Liver (tissue), 3 donors: Measurements from ENCODE around the gene SLC16A7.

ENCODE experiments used
- EGR1 ChIP-seq, 2 donors: IDR thresholded peaks; 2 replicates each; pipeline ENCODE4 v1.6.1; 2016 to 2018; ENCODE audit warnings: antibody characterized with exemption in 2 of 2, low read depth in 2 of 2
- HNF4G ChIP-seq: IDR thresholded peaks from 2 replicates; pipeline ENCODE4 v1.6.1; 2016; ENCODE audit warnings: antibody characterized with exemption
- SP1 ChIP-seq: IDR thresholded peaks from 2 replicates; pipeline ENCODE4 v1.6.1; 2018; ENCODE audit warnings: antibody characterized with exemption, mild to moderate bottlenecking
- TF ChIP-seq, protein P1 (sequence below): fragments of 150-350 bp; IDR thresholded peaks from 2 replicates; pipeline ENCODE4 v1.5.1; 2017; ENCODE audit warnings: improper control_type of control experiment, low read depth, low read length; ENCODE audit not compliant: missing input control
- TF ChIP-seq, protein P2 (sequence below): IDR thresholded peaks from 2 replicates; pipeline ENCODE4 v1.6.1; 2016; ENCODE audit warnings: antibody characterized with exemption, mild to moderate bottlenecking
- donor health status: healthy.
- donor health status: healthy.

DNA sequence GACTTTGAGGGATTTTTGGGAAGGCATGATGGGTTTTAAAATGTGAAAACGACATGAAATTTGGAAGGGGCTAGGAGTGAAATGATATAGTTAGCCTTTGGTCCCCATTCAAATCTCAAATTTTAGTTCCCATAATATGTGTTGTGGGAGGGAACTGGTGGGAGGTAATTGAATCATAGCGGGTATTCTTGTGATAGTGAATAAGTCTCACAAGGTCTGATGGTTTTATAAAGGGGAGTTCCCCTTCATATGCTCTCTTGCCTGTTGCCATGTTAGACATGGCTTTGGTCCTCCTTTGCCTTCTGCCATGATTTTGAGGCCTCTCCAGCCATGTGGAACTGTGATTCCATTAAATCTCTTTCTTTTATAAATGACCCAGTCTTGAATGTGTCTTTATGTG lies 72.8 kb downstream of the SLC16A7 start:
- TF ChIP-seq, protein P1, sequence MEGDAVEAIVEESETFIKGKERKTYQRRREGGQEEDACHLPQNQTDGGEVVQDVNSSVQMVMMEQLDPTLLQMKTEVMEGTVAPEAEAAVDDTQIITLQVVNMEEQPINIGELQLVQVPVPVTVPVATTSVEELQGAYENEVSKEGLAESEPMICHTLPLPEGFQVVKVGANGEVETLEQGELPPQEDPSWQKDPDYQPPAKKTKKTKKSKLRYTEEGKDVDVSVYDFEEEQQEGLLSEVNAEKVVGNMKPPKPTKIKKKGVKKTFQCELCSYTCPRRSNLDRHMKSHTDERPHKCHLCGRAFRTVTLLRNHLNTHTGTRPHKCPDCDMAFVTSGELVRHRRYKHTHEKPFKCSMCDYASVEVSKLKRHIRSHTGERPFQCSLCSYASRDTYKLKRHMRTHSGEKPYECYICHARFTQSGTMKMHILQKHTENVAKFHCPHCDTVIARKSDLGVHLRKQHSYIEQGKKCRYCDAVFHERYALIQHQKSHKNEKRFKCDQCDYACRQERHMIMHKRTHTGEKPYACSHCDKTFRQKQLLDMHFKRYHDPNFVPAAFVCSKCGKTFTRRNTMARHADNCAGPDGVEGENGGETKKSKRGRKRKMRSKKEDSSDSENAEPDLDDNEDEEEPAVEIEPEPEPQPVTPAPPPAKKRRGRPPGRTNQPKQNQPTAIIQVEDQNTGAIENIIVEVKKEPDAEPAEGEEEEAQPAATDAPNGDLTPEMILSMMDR = no peak
- TF ChIP-seq HNF4G (no peak), EGR1 (IDR thresholded peaks at IDR 0.05; ENCODE audit: low read depth in 2 of 2) (no peak), SP1 (no peak)
- TF ChIP-seq, protein P2, sequence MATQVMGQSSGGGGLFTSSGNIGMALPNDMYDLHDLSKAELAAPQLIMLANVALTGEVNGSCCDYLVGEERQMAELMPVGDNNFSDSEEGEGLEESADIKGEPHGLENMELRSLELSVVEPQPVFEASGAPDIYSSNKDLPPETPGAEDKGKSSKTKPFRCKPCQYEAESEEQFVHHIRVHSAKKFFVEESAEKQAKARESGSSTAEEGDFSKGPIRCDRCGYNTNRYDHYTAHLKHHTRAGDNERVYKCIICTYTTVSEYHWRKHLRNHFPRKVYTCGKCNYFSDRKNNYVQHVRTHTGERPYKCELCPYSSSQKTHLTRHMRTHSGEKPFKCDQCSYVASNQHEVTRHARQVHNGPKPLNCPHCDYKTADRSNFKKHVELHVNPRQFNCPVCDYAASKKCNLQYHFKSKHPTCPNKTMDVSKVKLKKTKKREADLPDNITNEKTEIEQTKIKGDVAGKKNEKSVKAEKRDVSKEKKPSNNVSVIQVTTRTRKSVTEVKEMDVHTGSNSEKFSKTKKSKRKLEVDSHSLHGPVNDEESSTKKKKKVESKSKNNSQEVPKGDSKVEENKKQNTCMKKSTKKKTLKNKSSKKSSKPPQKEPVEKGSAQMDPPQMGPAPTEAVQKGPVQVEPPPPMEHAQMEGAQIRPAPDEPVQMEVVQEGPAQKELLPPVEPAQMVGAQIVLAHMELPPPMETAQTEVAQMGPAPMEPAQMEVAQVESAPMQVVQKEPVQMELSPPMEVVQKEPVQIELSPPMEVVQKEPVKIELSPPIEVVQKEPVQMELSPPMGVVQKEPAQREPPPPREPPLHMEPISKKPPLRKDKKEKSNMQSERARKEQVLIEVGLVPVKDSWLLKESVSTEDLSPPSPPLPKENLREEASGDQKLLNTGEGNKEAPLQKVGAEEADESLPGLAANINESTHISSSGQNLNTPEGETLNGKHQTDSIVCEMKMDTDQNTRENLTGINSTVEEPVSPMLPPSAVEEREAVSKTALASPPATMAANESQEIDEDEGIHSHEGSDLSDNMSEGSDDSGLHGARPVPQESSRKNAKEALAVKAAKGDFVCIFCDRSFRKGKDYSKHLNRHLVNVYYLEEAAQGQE = no peak
